Measurements from ENCODE around the gene SNPH.
A peak's percentile ranks its signal among the peaks of the same experiment; 100 is the strongest.

The SNPH gene

GRCh38 chr20:1313236-1313964, 47.3 kb downstream of the SNPH start:
- Histone ChIP-seq H3K36me3 (ENCODE audit: insufficient read depth, insufficient read length, low read length) (no peaks in the 10 kb centered on the region), H3K4me3 (ENCODE audit: insufficient read length, low read depth) (no peak overlapping the region), H3K9ac (ENCODE audit: insufficient read length, low read depth) (peak overlapping the region; percentile 32), H3K4me1 (ENCODE audit: insufficient read depth, insufficient read length) (no peaks in the 10 kb centered on the region), H3K9me3 (ENCODE audit: insufficient read depth, low read length) (no peaks in the 10 kb centered on the region), H3K27me3 (ENCODE audit: insufficient read depth, insufficient read length) (no peaks in the 10 kb centered on the region)
- TF ChIP-seq ZNF274 (IDR thresholded peaks at IDR 0.05; ENCODE audit: low read depth, low read length) (no peak), YY1 (IDR thresholded peaks at IDR 0.05; ENCODE audit: insufficient read depth, insufficient read length) (no peak), SUZ12 (IDR thresholded peaks at IDR 0.05; ENCODE audit: extremely low read depth, insufficient read depth, insufficient read length) (no peak)
- DNase-seq (ENCODE audit: low read depth, low spot score): peak; percentile 67

- no peaks in the 10 kb centered on the region for H3K4me1 ChIP-seq (ENCODE audit: insufficient read depth, insufficient read length)
- H3K9me3 ChIP-seq (ENCODE audit: insufficient read depth, low read length): no peaks in the 10 kb centered on the region
- TF ChIP-seq YY1 (IDR thresholded peaks at IDR 0.05; ENCODE audit: insufficient read depth, insufficient read length) (no peak), SUZ12 (IDR thresholded peaks at IDR 0.05; ENCODE audit: extremely low read depth, insufficient read depth, insufficient read length) (no peak), ZNF274 (IDR thresholded peaks at IDR 0.05; ENCODE audit: low read depth, low read length) (no peak)
- H3K4me3 ChIP-seq (ENCODE audit: insufficient read length, low read depth): no peak overlapping the region
- no peak for DNase-seq (ENCODE audit: low read depth, low spot score)
- H3K27me3 ChIP-seq (ENCODE audit: insufficient read depth, insufficient read length): no peaks in the 10 kb centered on the region
- H3K36me3 ChIP-seq (ENCODE audit: insufficient read depth, insufficient read length, low read length): no peaks in the 10 kb centered on the region
- no peak overlapping the region for H3K9ac ChIP-seq (ENCODE audit: insufficient read length, low read depth)
These were observed 49.7 kb downstream of the SNPH start for GRCh38 chr20:1315804-1316203.

- Histone ChIP-seq H3K4me3 (ENCODE audit: insufficient read length, low read depth) (no peak overlapping the region), H3K9me3 (ENCODE audit: insufficient read depth, low read length) (no peaks in the 10 kb centered on the region), H3K36me3 (ENCODE audit: insufficient read depth, insufficient read length, low read length) (no peaks in the 10 kb centered on the region), H3K4me1 (ENCODE audit: insufficient read depth, insufficient read length) (no peaks in the 10 kb centered on the region), H3K9ac (ENCODE audit: insufficient read length, low read depth) (no peak overlapping the region), H3K27me3 (ENCODE audit: insufficient read depth, insufficient read length) (no peaks in the 10 kb centered on the region)
- no peak for DNase-seq (ENCODE audit: low read depth, low spot score)
- no peak for TF ChIP-seq ZNF274 (IDR thresholded peaks at IDR 0.05; ENCODE audit: low read depth, low read length)
- no peak for TF ChIP-seq SUZ12 (IDR thresholded peaks at IDR 0.05; ENCODE audit: extremely low read depth, insufficient read depth, insufficient read length)
- TF ChIP-seq YY1 (IDR thresholded peaks at IDR 0.05; ENCODE audit: insufficient read depth, insufficient read length): no peak
These were observed 51.6 kb downstream of the SNPH start for GRCh38 chr20:1317545-1318255.

GRCh38 chr20:1319051-1319450, 53.0 kb downstream of the SNPH start:
- Histone ChIP-seq H3K36me3 (ENCODE audit: insufficient read depth, insufficient read length, low read length) (no peaks in the 10 kb centered on the region), H3K9ac (ENCODE audit: insufficient read length, low read depth) (no peak overlapping the region), H3K4me3 (ENCODE audit: insufficient read length, low read depth) (no peak overlapping the region)

GRCh38 chr20:1319462-1319861, 53.4 kb downstream of the SNPH start:
- no peaks in the 10 kb centered on the region for H3K27me3 ChIP-seq (ENCODE audit: insufficient read depth, insufficient read length)
- no peaks in the 10 kb centered on the region for H3K9me3 ChIP-seq (ENCODE audit: insufficient read depth, low read length)
- DNase-seq (ENCODE audit: low read depth, low spot score): no peak
- H3K36me3 ChIP-seq (ENCODE audit: insufficient read depth, insufficient read length, low read length): no peaks in the 10 kb centered on the region
- no peak for TF ChIP-seq YY1 (IDR thresholded peaks at IDR 0.05; ENCODE audit: insufficient read depth, insufficient read length)
- TF ChIP-seq SUZ12 (IDR thresholded peaks at IDR 0.05; ENCODE audit: extremely low read depth, insufficient read depth, insufficient read length): no peak
- TF ChIP-seq ZNF274 (IDR thresholded peaks at IDR 0.05; ENCODE audit: low read depth, low read length): no peak
- H3K4me1 ChIP-seq (ENCODE audit: insufficient read depth, insufficient read length): no peaks in the 10 kb centered on the region
- H3K9ac ChIP-seq (ENCODE audit: insufficient read length, low read depth): no peak overlapping the region
- H3K4me3 ChIP-seq (ENCODE audit: insufficient read length, low read depth): no peak overlapping the region

More at GRCh38 chr20:1319051-1319450, 53.0 kb downstream of the SNPH start:
- no peak for TF ChIP-seq ZNF274 (IDR thresholded peaks at IDR 0.05; ENCODE audit: low read depth, low read length)
- TF ChIP-seq YY1 (IDR thresholded peaks at IDR 0.05; ENCODE audit: insufficient read depth, insufficient read length): no peak
- TF ChIP-seq SUZ12 (IDR thresholded peaks at IDR 0.05; ENCODE audit: extremely low read depth, insufficient read depth, insufficient read length): no peak
- Histone ChIP-seq H3K9me3 (ENCODE audit: insufficient read depth, low read length) (no peaks in the 10 kb centered on the region), H3K4me1 (ENCODE audit: insufficient read depth, insufficient read length) (no peaks in the 10 kb centered on the region), H3K27me3 (ENCODE audit: insufficient read depth, insufficient read length) (no peaks in the 10 kb centered on the region)
- DNase-seq (ENCODE audit: low read depth, low spot score): no peak

GRCh38 chr20:1320016-1320415, 53.9 kb downstream of the SNPH start:
- Histone ChIP-seq H3K9ac (ENCODE audit: insufficient read length, low read depth) (no peak overlapping the region), H3K9me3 (ENCODE audit: insufficient read depth, low read length) (no peaks in the 10 kb centered on the region), H3K4me1 (ENCODE audit: insufficient read depth, insufficient read length) (no peaks in the 10 kb centered on the region), H3K27me3 (ENCODE audit: insufficient read depth, insufficient read length) (no peaks in the 10 kb centered on the region), H3K36me3 (ENCODE audit: insufficient read depth, insufficient read length, low read length) (no peaks in the 10 kb centered on the region), H3K4me3 (ENCODE audit: insufficient read length, low read depth) (no peak overlapping the region)
- TF ChIP-seq YY1 (IDR thresholded peaks at IDR 0.05; ENCODE audit: insufficient read depth, insufficient read length) (no peak), ZNF274 (IDR thresholded peaks at IDR 0.05; ENCODE audit: low read depth, low read length) (no peak), SUZ12 (IDR thresholded peaks at IDR 0.05; ENCODE audit: extremely low read depth, insufficient read depth, insufficient read length) (no peak)
- no peak for DNase-seq (ENCODE audit: low read depth, low spot score)

- no peak overlapping the region for H3K4me3 ChIP-seq (ENCODE audit: insufficient read length, low read depth)
- H3K9ac ChIP-seq (ENCODE audit: insufficient read length, low read depth): no peak overlapping the region
- H3K36me3 ChIP-seq (ENCODE audit: insufficient read depth, insufficient read length, low read length): no peaks in the 10 kb centered on the region
- DNase-seq (ENCODE audit: low read depth, low spot score): no peak
- TF ChIP-seq YY1 (IDR thresholded peaks at IDR 0.05; ENCODE audit: insufficient read depth, insufficient read length) (no peak), SUZ12 (IDR thresholded peaks at IDR 0.05; ENCODE audit: extremely low read depth, insufficient read depth, insufficient read length) (no peak), ZNF274 (IDR thresholded peaks at IDR 0.05; ENCODE audit: low read depth, low read length) (no peak)
- no peaks in the 10 kb centered on the region for H3K4me1 ChIP-seq (ENCODE audit: insufficient read depth, insufficient read length)
- H3K27me3 ChIP-seq (ENCODE audit: insufficient read depth, insufficient read length): no peaks in the 10 kb centered on the region
- H3K9me3 ChIP-seq (ENCODE audit: insufficient read depth, low read length): no peaks in the 10 kb centered on the region
These were observed 55.0 kb downstream of the SNPH start for GRCh38 chr20:1320902-1321653.
